PFSK-1 (cell line): ENCODE data around the gene XRCC3.

Source experiments
- POLR2AphosphoS5 ChIP-seq: IDR thresholded peaks from 2 replicates; pipeline ENCODE4 v1.6.1; 2012; ENCODE audit warnings: low read depth, mild to moderate bottlenecking, control low read depth, low read length, moderate library complexity
- TF ChIP-seq, protein P1 (sequence below), 2 experiments: IDR thresholded peaks; 2 replicates each; pipeline versions ENCODE4 v1.6.1 to v1.8.0; 2011 to 2012; ENCODE audit warnings: low read depth in 2 of 2, low read length in 2 of 2, control low read depth in 1 of 2, inconsistent platforms in 1 of 2, mild to moderate bottlenecking in 1 of 2, moderate library complexity in 1 of 2; ENCODE audit not compliant: insufficient read depth in 1 of 2

DNA sequence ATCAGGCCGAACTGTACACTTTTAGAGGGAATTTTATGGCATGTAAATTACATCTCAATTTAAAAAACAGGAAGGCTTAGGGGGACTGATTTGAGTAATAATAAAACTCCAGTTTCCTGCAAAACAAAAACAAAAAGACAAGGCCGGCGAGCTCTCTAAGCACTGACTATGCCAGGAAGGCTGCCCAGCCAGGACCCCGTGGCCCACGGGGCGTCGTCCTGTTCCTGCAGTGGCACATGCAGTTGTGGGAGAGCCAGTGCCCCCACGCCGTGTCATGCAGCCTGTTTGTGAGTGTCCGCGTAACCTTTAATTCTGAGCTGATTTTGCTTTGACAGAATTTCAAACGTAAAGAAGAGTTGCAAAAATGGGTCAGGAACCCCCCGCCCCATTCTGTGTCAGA is 10.5 kb downstream of the XRCC3 start:
- TF ChIP-seq POLR2AphosphoS5, result no peak
- TF ChIP-seq, protein P1, sequence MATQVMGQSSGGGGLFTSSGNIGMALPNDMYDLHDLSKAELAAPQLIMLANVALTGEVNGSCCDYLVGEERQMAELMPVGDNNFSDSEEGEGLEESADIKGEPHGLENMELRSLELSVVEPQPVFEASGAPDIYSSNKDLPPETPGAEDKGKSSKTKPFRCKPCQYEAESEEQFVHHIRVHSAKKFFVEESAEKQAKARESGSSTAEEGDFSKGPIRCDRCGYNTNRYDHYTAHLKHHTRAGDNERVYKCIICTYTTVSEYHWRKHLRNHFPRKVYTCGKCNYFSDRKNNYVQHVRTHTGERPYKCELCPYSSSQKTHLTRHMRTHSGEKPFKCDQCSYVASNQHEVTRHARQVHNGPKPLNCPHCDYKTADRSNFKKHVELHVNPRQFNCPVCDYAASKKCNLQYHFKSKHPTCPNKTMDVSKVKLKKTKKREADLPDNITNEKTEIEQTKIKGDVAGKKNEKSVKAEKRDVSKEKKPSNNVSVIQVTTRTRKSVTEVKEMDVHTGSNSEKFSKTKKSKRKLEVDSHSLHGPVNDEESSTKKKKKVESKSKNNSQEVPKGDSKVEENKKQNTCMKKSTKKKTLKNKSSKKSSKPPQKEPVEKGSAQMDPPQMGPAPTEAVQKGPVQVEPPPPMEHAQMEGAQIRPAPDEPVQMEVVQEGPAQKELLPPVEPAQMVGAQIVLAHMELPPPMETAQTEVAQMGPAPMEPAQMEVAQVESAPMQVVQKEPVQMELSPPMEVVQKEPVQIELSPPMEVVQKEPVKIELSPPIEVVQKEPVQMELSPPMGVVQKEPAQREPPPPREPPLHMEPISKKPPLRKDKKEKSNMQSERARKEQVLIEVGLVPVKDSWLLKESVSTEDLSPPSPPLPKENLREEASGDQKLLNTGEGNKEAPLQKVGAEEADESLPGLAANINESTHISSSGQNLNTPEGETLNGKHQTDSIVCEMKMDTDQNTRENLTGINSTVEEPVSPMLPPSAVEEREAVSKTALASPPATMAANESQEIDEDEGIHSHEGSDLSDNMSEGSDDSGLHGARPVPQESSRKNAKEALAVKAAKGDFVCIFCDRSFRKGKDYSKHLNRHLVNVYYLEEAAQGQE (IDR thresholded peaks at IDR 0.05; ENCODE audit: insufficient read depth in 1 of 2, low read depth in 2 of 2, low read length in 2 of 2), result no peak
